ENCODE measurements around the gene MSANTD2.

Gene MSANTD2

DNA sequence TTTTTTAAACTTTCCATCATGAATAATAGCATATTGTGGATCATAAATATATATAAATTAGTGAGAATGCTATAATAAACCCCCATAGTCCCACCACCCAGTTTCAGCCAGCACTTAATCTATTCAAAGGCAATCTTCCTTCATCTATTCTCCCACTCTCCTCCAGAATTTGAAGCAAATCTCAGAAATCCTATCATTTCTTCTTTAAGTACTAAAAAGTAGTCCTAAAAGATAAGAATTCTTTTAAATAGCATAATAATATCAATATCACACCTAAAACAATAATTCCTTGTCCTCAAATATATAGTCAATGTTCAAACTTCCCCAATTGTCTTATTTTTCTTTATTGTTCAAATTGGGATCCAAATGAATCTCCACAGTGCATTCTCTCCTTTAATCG lies 40.5 kb upstream of the MSANTD2 start:
- H3K4me3 ChIP-seq (ENCODE audit: low read depth, low read length): no peak overlapping the region
- TF ChIP-seq, protein P1, sequence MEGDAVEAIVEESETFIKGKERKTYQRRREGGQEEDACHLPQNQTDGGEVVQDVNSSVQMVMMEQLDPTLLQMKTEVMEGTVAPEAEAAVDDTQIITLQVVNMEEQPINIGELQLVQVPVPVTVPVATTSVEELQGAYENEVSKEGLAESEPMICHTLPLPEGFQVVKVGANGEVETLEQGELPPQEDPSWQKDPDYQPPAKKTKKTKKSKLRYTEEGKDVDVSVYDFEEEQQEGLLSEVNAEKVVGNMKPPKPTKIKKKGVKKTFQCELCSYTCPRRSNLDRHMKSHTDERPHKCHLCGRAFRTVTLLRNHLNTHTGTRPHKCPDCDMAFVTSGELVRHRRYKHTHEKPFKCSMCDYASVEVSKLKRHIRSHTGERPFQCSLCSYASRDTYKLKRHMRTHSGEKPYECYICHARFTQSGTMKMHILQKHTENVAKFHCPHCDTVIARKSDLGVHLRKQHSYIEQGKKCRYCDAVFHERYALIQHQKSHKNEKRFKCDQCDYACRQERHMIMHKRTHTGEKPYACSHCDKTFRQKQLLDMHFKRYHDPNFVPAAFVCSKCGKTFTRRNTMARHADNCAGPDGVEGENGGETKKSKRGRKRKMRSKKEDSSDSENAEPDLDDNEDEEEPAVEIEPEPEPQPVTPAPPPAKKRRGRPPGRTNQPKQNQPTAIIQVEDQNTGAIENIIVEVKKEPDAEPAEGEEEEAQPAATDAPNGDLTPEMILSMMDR (IDR thresholded peaks at IDR 0.05; ENCODE audit: low read depth, low read length): no peak

DNA sequence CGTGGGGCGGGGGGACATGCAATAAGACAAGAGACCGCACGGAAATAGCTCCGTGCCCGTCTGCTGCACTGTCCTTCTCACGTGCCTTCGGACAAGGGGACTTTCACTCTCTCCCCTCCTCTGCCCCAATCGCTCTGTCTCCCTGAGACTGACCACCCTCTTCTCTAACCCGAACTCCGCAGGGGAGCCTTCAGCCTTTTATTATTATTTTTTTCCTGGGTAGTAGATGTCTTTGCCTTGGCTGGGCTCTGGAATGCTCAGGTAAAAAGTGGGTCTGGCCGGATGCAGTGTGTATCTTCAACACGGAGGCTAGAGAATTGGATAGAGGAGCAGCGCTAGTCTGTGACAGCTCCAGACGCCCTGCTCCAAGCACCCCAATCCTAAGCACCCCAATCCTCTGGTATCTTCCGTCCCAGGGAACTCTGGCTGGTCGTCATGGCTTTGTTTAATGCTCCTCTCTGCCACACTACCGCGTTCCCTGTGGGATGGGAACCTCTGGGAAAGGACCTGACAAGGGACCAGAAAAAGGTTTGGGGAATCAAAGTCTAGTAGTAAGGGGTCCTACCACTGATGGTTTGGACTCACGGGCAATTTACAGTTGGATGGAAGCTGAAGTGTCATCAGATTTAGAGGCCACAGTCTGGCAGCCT lies 39.9 kb upstream of the MSANTD2 start:
- H3K4me3 ChIP-seq (ENCODE audit: low read depth, low read length): peak overlapping the region; percentile 39
- TF ChIP-seq, protein P1 (IDR thresholded peaks at IDR 0.05; ENCODE audit: low read depth, low read length): no peak

DNA sequence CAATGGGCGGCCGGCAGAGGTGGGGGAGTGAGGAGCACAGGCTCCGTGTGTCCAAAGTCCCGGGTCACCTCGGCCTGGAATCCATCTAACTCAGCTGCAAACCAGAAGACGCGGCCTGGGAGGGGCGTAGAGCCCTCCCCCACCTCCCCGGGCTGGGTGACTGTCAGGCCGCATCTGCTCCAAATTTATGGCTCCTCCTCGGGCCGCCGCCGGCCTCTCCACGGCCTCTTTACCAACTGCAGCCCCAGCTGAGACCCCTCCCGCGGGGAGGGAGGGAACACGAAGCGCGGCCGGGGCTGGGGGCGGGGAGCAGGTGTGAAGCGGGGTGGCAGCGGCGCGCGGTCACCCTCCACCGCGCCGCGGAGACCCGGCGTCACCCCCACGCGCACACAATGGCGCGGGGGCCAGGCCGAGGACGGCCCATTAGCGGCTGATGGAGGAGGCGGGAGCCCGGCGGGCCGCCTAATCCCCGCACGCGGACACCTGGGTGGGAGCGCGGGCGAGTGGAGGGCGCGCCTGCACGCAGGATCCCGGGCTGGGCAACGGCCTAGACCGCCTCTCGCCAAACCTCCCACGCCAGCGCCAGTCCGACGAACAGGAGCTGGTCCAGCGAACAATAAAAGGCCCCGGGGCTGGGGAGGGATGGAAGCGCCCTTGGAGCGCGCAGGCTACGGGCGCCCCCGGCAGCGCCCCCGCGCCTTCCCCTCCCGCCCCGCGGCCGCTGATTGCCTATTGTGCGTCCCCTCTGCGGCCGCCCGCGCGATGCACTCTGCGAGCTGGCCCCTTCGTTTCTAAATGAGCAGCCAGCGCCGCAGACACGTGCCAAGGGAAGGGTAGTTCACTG lies 39.1 kb upstream of the MSANTD2 start:
- TF ChIP-seq, protein P1 (IDR thresholded peaks at IDR 0.05; ENCODE audit: low read depth, low read length): no peak
- H3K4me3 ChIP-seq (ENCODE audit: low read depth, low read length): peak overlapping the region; percentile 39

DNA sequence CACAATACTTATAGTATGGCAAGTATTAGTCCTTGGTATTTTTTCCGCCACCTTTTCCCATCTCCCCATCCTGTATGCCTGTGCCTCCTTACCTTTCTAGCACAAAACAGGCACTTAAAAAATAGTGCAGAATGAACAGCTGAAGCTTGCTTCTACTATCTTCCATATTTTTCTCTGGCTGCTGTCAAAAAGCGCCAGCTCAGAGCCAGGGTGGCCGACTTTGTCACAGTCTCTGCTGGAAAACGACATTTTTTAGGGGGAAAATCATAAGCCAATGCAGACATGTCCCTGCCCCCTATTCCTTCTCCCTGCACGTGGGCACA lies 38.6 kb upstream of the MSANTD2 start:
- no peak overlapping the region for H3K4me3 ChIP-seq (ENCODE audit: low read depth, low read length)
- TF ChIP-seq, protein P1 (IDR thresholded peaks at IDR 0.05; ENCODE audit: low read depth, low read length): no peak

DNA sequence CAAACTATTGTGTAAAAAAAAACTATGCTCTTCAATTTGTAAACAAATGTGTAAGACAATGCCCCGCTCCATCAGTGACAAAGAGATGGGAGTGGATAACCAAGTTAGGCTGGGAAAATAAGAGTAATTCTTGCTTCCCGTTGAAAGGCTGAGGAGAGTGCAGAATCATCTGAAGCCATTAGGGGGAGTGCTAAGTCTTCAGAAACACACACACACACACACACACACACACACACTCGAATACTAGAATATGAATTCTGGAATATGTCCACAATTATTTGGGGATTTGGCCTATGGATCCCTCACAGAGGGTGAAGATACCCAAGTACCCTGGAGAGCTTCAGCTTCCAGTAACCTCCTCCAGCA lies 37.3 kb upstream of the MSANTD2 start:
- H3K4me3 ChIP-seq (ENCODE audit: low read depth, low read length): no peak overlapping the region
- TF ChIP-seq, protein P1 (IDR thresholded peaks at IDR 0.05; ENCODE audit: low read depth, low read length): peak; percentile 75

DNA sequence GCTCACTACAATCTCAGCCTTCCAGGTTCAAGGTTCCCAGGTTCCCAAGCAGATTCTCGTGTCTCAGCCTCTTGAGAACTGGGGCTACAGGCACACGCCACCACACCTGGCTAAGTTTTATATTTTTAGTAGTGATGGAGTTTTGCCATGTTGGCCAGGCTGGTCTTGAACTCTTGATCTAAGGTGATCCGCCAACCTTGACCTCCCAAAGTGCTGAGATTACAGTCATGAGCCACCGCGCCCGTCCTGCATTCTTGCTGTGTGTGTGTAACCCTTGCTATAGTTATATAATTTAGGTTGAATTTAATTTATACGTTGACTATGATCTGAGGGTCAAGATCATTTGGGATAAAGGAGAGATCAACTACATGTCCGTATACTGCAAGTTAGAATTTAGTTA lies 35.7 kb upstream of the MSANTD2 start:
- no peak overlapping the region for H3K4me3 ChIP-seq (ENCODE audit: low read depth, low read length)
- TF ChIP-seq, protein P1 (IDR thresholded peaks at IDR 0.05; ENCODE audit: low read depth, low read length): no peak

DNA sequence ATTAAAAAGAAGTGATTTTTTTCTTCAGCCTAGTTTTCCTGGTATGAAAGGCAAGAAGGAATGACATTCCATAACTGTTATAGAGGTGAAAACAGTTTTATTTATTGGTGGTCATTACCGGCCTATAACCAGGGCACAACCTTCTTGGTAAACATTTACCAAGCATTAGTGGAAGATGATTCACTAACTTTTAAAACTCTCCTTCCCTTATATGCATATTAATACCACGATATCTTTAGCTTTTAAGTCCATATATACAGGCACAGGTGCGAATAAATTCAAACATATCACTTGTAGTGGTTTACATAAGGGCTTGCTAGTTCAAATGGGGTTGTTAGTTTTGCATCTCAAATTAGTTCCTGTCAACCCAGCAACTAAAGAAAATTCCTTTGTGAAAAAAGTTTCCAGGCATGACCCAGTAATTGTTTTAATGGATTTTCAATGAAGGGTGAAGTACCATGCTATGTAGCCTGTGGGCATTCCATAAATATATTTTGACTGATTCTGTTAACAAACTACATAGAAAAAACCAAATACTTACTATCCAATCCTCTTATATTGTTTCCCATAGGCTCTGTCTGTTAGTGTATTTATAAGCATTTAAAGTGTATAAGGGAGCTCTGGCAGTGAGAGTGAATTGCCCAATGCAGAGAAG lies 34.4 kb upstream of the MSANTD2 start:
- no peak overlapping the region for H3K4me3 ChIP-seq (ENCODE audit: low read depth, low read length)
- TF ChIP-seq, protein P1 (IDR thresholded peaks at IDR 0.05; ENCODE audit: low read depth, low read length): no peak

Data from WI38 (cell line).